T-helper 1 cell (primary cell): ENCODE data around the gene MTF2.
"Not testable (repeated sequence)": the region's sequence is repeated elsewhere in the genome, so short reads cannot be mapped to it uniquely, and the experiment has no call there.

Experiments
- DNase-seq, 5 donors: peaks; one replicate each; pipeline ENCODE4 v3.0.0-alpha.2; 2012 to 2020

The MTF2 gene

GRCh38 chr1:93143769-93144168 is 64.7 kb downstream of the MTF2 start:
- DNase-seq: no peak

- DNase-seq: no peak
Observed at GRCh38 chr1:93148001-93148400, 68.9 kb downstream of the MTF2 start.

- DNase-seq: no peak
Observed at GRCh38 chr1:93150729-93151128, 71.6 kb downstream of the MTF2 start.

- DNase-seq: no peak
Observed at GRCh38 chr1:93151474-93151873, 72.4 kb downstream of the MTF2 start.

- no peak for DNase-seq
Observed at GRCh38 chr1:93152835-93153234, 73.8 kb downstream of the MTF2 start.

GRCh38 chr1:93154898-93155297 is 75.8 kb downstream of the MTF2 start:
- DNase-seq: no peak

GRCh38 chr1:93155335-93155734 is 76.3 kb downstream of the MTF2 start:
- peak in 1 of 5 donors; percentile 50 for DNase-seq

GRCh38 chr1:93159337-93159736 is 80.3 kb downstream of the MTF2 start:
- no peak for DNase-seq

GRCh38 chr1:93163314-93163713 is 84.2 kb downstream of the MTF2 start:
- DNase-seq: not testable (repeated sequence)

GRCh38 chr1:93164816-93165215 is 85.7 kb downstream of the MTF2 start:
- DNase-seq: no peak

GRCh38 chr1:93165895-93166294 is 86.8 kb downstream of the MTF2 start:
- DNase-seq: not testable (repeated sequence)

- no peak for DNase-seq
Observed at GRCh38 chr1:93167006-93167405, 87.9 kb downstream of the MTF2 start.

GRCh38 chr1:93170141-93170678 is 91.1 kb downstream of the MTF2 start:
- not testable (repeated sequence) for DNase-seq

GRCh38 chr1:93171549-93172034 is 92.5 kb downstream of the MTF2 start:
- DNase-seq: no peak

GRCh38 chr1:93172778-93173177 is 93.7 kb downstream of the MTF2 start:
- DNase-seq: no peak

GRCh38 chr1:93174638-93175037 is 95.6 kb downstream of the MTF2 start:
- not testable (repeated sequence) for DNase-seq

GRCh38 chr1:93177991-93178390 is 98.9 kb downstream of the MTF2 start:
- no peak for DNase-seq

- no peak for DNase-seq
Observed at GRCh38 chr1:93178418-93178817, 99.3 kb downstream of the MTF2 start.

- DNase-seq: peak; percentile 92 to 98 (median 95)
Observed at GRCh38 chr1:93179886-93180722, 101.0 kb downstream of the MTF2 start, which contains the start of gene TMED5. Gene TMED5 (minus strand): TSS chr1:93180413. CDS start chr1:93180242, 171 bp downstream.

GRCh38 chr1:93180723-93181613 is 101.9 kb downstream of the MTF2 start, which contains the start of gene CCDC18:
Gene CCDC18 (plus strand): TSS chr1:93180724. CDS start chr1:93183362, 2,638 bp downstream.
- peak in 4 of 5 donors; percentile 39 to 87 (median 56) for DNase-seq

GRCh38 chr1:93186667-93187066 is 107.6 kb downstream of the MTF2 start:
- DNase-seq: no peak
